Measurements from ENCODE around the gene HTR3D.
"Not testable (repeated sequence)": the region's sequence is repeated elsewhere in the genome, so short reads cannot be mapped to it uniquely, and the experiment has no call there.

The HTR3D gene

DNA sequence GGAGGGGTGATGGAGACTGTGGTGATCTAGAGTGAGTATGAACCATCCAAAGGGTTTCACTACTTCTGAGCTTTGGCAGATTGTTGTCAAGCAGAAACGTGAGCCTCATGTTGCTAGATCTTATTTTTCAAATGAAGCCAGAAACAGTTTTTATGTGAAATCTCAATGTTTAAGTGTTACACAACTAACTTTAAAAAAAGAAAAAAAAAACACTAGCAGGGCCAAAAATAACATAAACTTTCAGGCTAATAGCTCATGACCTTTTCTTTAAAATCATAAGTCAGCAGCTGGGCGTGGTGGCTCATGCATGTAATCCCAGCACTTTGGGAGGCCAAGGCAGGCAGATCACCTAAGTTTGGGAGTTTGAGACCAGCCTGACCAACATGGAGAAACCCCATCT is 2.1 kb upstream of the HTR3D start:
- no peak overlapping the region for H3K27ac ChIP-seq
- H3K9ac ChIP-seq (ENCODE audit: insufficient read length) = no peak overlapping the region
- H3K4me3 ChIP-seq = no peak overlapping the region
- H3K9me3 ChIP-seq (ENCODE audit: low read depth, low read length) = no peaks in the 10 kb centered on the region
- no peak for TF ChIP-seq EZH2 (IDR thresholded peaks at IDR 0.05)
- TF ChIP-seq POLR2AphosphoS5 (IDR thresholded peaks at IDR 0.05; ENCODE audit: borderline replicate concordance, low read depth, low read length) = no peak
- no peak for TF ChIP-seq FOXP2 (optimal IDR thresholded peaks at IDR 0.05; ENCODE audit: control extremely low read depth, extremely low read length, insufficient read depth)
- no peaks in the 10 kb centered on the region for H3K36me3 ChIP-seq (ENCODE audit: insufficient read depth, low read length)
- no peak for DNase-seq (ENCODE audit: low read depth, low spot score)

DNA sequence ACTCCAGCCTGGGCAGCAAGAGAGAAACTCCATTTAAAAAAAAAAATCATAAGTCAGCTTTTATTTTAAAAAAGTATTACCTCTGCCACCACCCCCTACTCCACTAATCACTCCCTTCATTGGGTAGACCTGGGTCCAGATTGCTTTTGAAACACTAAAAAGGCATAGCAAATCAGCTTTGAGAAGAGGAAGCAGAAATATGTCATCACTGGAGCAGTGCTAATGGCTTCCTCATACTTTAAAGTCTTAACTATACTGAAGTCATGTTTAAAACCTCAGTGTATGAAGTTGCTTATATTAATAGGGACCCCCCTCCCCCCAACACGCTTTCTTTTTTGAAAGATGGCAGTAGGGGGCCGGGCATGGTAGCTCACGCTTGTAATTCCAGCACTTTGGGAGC is 1.0 kb upstream of the HTR3D start:
- Histone ChIP-seq H3K36me3 (ENCODE audit: insufficient read depth, low read length) (no peaks in the 10 kb centered on the region), H3K27ac (no peak overlapping the region), H3K9ac (ENCODE audit: insufficient read length) (no peak overlapping the region), H3K4me3 (no peak overlapping the region), H3K9me3 (ENCODE audit: low read depth, low read length) (no peaks in the 10 kb centered on the region)
- TF ChIP-seq EZH2 (IDR thresholded peaks at IDR 0.05) (no peak), POLR2AphosphoS5 (IDR thresholded peaks at IDR 0.05; ENCODE audit: borderline replicate concordance, low read depth, low read length) (no peak), FOXP2 (optimal IDR thresholded peaks at IDR 0.05; ENCODE audit: control extremely low read depth, extremely low read length, insufficient read depth) (no peak)
- no peak for DNase-seq (ENCODE audit: low read depth, low spot score)

DNA sequence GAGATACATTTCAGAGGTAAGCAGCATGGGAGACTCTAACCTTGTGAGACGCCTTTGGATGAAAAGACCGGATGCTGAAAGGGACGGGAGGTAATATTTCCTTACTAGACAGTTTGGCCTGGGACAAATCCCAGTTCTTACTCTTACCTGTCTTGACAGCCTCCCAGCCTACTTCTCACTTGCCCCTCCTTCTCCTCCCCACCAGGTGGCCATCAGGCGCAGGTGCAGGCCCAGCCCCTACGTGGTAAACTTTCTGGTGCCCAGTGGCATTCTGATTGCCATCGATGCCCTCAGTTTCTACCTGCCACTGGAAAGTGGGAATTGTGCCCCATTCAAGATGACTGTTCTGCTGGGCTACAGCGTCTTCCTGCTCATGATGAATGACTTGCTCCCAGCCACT is 6.3 kb downstream of the HTR3D start:
- no peak for TF ChIP-seq EZH2 (IDR thresholded peaks at IDR 0.05)
- no peak for TF ChIP-seq FOXP2 (optimal IDR thresholded peaks at IDR 0.05; ENCODE audit: control extremely low read depth, extremely low read length, insufficient read depth)
- no peak for TF ChIP-seq POLR2AphosphoS5 (IDR thresholded peaks at IDR 0.05; ENCODE audit: borderline replicate concordance, low read depth, low read length)
- H3K9ac ChIP-seq (ENCODE audit: insufficient read length) = no peak overlapping the region
- H3K9me3 ChIP-seq (ENCODE audit: low read depth, low read length) = no peaks in the 10 kb centered on the region
- H3K4me3 ChIP-seq = no peak overlapping the region
- no peak for DNase-seq (ENCODE audit: low read depth, low spot score)
- no peak overlapping the region for H3K27ac ChIP-seq
- H3K36me3 ChIP-seq (ENCODE audit: insufficient read depth, low read length) = no peaks in the 10 kb centered on the region

DNA sequence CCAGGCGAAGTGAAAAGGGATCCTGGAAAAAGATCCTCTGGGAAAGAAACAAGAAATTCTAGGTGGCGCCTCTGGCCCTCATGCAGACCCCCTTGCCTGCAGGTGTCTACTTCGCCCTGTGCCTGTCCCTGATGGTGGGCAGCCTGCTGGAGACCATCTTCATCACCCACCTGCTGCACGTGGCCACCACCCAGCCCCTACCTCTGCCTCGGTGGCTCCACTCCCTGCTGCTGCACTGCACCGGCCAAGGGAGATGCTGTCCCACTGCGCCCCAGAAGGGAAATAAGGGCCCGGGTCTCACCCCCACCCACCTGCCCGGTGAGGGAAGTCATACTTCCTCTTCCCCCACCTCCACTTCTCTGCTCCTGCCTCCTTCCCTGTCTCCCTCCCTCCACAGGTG is 6.8 kb downstream of the HTR3D start:
- not testable (repeated sequence) for H3K9ac ChIP-seq (ENCODE audit: insufficient read length); H3K27ac ChIP-seq; H3K9me3 ChIP-seq (ENCODE audit: low read depth, low read length); H3K36me3 ChIP-seq (ENCODE audit: insufficient read depth, low read length); H3K4me3 ChIP-seq; DNase-seq (ENCODE audit: low read depth, low spot score)

DNA sequence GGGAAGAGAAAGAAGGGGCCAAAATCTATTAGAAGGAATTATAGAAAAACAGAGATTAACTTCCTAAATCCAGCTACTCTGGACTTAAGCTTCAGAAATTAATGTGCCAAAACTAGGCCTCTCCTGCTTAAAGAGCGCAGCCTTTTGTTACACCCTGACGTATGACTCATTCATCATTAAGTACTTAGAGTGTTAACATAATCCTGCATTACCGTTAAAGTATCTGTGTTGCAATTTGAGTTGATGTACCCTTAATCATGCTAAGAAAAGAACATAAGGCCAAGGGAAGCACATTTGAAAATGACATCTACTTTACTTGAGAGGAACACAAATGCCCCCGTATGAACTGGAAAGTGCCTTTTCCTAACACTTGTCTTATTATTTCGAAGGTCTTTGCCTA is 7.9 kb downstream of the HTR3D start:
- Histone ChIP-seq H3K27ac (no peak overlapping the region), H3K36me3 (ENCODE audit: insufficient read depth, low read length) (no peaks in the 10 kb centered on the region), H3K9me3 (ENCODE audit: low read depth, low read length) (no peaks in the 10 kb centered on the region), H3K4me3 (no peak overlapping the region), H3K9ac (ENCODE audit: insufficient read length) (no peak overlapping the region)
- TF ChIP-seq FOXP2 (optimal IDR thresholded peaks at IDR 0.05; ENCODE audit: control extremely low read depth, extremely low read length, insufficient read depth) (no peak), POLR2AphosphoS5 (IDR thresholded peaks at IDR 0.05; ENCODE audit: borderline replicate concordance, low read depth, low read length) (no peak), EZH2 (IDR thresholded peaks at IDR 0.05) (no peak)
- no peak for DNase-seq (ENCODE audit: low read depth, low spot score)

DNA sequence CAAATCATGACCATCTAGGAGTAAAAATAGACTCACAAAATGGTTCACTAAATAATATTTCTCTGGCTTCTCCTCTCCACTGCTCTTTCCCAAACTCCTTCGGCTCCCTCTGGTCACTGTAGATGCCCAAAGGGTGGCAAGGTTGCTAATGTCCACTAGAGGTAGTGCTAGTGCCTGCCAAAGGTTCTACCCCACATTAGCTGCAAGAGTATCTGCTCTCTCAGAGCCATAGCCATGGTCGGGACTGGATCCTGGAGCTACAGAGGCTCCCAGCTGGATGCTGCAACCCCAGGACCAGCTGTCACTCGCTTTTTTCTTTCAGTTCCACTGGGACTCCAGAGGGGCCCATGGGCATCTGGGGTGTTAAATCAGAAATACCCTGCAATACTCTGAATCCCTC is 8.5 kb downstream of the HTR3D start:
- no peak overlapping the region for H3K9ac ChIP-seq (ENCODE audit: insufficient read length)
- no peaks in the 10 kb centered on the region for H3K9me3 ChIP-seq (ENCODE audit: low read depth, low read length)
- DNase-seq (ENCODE audit: low read depth, low spot score) = no peak
- no peaks in the 10 kb centered on the region for H3K36me3 ChIP-seq (ENCODE audit: insufficient read depth, low read length)
- no peak overlapping the region for H3K27ac ChIP-seq
- no peak overlapping the region for H3K4me3 ChIP-seq
- TF ChIP-seq EZH2 (IDR thresholded peaks at IDR 0.05) (no peak), FOXP2 (optimal IDR thresholded peaks at IDR 0.05; ENCODE audit: control extremely low read depth, extremely low read length, insufficient read depth) (no peak), POLR2AphosphoS5 (IDR thresholded peaks at IDR 0.05; ENCODE audit: borderline replicate concordance, low read depth, low read length) (no peak)

DNA sequence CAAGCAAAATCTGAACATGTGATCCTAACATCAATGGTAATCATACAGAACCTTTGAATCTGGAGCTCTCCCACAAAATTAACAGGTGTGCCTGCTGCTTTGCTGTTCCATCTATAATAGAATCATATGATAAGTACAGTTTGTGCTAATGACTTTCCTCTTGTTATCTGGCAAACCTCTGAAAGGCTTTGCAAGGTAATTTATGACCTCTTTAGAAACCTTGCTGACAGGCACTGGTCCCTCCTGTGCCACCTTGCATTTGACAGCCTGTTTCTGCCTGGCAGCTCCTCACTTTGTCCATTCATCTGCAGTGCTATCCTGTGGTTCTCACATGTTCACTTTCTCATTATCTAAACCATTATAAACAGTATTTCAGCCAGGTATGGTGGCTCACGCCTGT is 11.1 kb downstream of the HTR3D start:
- TF ChIP-seq FOXP2 (optimal IDR thresholded peaks at IDR 0.05; ENCODE audit: control extremely low read depth, extremely low read length, insufficient read depth) (no peak), EZH2 (IDR thresholded peaks at IDR 0.05) (no peak), POLR2AphosphoS5 (IDR thresholded peaks at IDR 0.05; ENCODE audit: borderline replicate concordance, low read depth, low read length) (no peak)
- Histone ChIP-seq H3K4me3 (no peak overlapping the region), H3K9ac (ENCODE audit: insufficient read length) (no peak overlapping the region), H3K36me3 (ENCODE audit: insufficient read depth, low read length) (no peaks in the 10 kb centered on the region), H3K9me3 (ENCODE audit: low read depth, low read length) (no peaks in the 10 kb centered on the region), H3K27ac (no peak overlapping the region)
- DNase-seq (ENCODE audit: low read depth, low spot score) = no peak

DNA sequence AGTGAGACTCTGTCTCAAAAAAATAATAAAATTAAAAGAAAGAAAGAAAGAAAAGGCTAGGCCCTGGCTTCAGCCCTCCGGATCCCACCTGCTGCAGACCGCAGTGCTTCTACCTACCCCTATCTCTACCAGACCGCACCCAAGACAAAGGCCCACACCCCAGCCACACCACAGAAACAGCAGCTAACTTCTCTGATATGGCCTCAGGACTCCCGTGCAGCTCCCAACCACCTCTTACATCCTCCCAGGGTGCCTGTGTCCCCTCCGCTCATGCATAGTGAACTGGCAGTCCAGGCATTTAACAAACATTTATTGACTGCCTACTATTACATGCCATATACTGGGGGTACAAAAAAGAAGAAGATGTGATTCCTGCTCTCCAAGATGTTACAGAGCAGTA is 14.5 kb downstream of the HTR3D start:
- Histone ChIP-seq H3K9ac (ENCODE audit: insufficient read length) (no peak overlapping the region), H3K36me3 (ENCODE audit: insufficient read depth, low read length) (no peaks in the 10 kb centered on the region), H3K27ac (no peak overlapping the region), H3K4me3 (no peak overlapping the region), H3K9me3 (ENCODE audit: low read depth, low read length) (no peaks in the 10 kb centered on the region)
- TF ChIP-seq EZH2 (IDR thresholded peaks at IDR 0.05) = no peak
- DNase-seq (ENCODE audit: low read depth, low spot score) = no peak

DNA sequence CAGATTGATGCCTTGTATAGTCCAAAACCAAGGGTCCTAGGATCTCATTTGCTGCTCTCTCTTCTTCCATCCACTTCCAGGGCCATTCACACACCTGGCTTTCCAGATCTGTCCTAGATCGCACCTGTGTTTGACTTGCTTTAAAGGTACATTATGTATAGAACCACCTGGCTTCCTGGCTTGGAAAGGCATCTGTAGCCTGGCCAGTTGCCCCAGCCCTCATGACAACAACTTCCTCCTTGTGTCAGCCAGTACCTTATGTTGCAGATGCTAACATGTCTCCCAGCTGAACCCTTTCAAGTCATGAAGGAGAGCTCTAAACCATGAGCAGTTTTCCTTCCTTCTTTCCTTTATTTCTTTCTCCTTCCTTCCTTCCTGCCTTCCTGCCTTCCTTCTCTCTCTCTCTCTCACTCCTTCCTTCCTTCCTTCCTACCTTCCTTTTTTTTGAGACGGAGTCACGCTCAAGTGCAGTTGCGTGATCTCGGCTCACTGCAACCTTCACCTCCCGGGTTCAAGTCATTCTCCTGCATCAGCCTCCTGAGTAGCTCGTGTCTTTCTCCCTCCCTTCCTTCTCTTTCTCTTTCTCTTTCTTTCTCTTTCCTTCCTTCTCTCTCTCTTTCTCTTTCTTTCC is 18.8 kb downstream of the HTR3D start:
- TF ChIP-seq POLR2AphosphoS5 (IDR thresholded peaks at IDR 0.05; ENCODE audit: borderline replicate concordance, low read depth, low read length) (no peak), EZH2 (IDR thresholded peaks at IDR 0.05) (no peak), FOXP2 (optimal IDR thresholded peaks at IDR 0.05; ENCODE audit: control extremely low read depth, extremely low read length, insufficient read depth) (no peak)
- Histone ChIP-seq H3K9ac (ENCODE audit: insufficient read length) (no peak overlapping the region), H3K4me3 (no peak overlapping the region), H3K9me3 (ENCODE audit: low read depth, low read length) (no peaks in the 10 kb centered on the region), H3K27ac (no peak overlapping the region), H3K36me3 (ENCODE audit: insufficient read depth, low read length) (no peaks in the 10 kb centered on the region)
- no peak for DNase-seq (ENCODE audit: low read depth, low spot score)

All from SK-N-MC (cell line).